ENCODE results near the gene ELP4.

The ELP4 gene

DNA sequence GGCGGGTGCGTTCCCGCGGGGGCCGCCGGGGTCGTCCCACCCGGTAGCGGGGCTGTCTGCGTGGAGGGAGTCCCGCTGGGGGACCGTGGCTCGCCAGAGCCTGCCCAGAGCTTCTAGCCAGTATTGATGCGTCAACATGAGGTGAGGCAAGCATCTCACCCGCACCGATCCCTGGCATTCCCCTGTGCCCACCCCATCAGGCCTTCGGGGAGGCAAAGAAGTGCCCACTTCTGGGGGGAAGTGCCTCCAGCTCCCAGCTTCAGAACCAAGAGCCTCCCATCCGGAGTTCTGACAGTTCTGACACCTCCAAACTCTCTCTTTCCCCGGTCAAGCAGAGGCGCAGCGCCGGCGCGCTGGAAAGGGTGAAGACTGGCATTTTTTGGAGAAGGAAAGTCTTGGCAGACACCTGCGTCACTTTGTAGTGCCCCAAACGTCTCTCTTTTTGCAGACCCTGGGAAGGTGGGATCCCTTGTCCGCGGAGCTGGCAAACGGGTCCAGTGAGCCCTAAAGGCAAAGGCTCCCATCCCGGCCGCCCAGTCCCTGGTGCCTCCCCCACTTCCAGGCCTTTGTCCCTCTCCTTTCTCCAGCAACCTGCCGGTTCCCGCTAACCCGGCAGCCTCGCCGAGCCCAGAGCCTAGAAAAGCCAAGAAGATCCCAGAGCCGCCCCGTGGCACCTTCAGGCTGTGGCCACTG lies 304.8 kb downstream of the ELP4 start:
- DNase-seq, result no peak

DNA sequence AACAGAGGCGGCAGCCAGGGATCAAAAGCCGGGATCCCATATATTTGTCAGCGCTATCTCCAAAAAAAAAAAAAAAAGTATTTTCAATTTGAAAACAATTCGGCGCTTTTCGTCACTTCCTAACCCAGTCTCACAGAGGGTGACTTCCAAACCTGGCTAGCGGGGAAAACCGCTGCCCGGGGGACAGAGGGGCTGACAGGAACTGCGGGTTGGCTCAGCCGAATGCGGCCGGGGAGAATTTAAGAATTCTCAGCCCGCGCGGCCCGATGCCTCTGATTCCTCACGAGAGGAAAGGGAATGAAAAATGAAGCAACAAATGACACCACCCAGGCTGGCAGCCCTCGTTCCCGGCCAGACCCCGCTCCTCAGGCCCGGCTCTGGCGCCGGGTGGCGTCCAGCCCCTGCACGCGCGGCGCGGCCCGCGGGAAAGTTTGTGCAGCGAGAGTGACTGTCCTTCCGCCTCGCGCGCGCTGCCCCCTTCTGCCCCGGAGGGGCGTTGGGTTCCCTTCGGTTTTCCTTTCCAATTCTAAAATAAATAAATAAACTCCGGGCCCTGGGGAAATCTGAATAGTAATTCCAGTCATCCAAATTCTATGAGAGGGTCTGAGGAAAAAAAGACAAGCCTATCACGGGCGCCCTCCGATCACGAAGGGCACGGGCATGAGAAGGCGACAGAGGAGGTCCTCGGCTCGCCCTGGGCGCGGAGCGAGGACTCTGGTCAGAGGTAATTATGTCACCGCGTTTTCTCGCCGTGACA lies 306.3 kb downstream of the ELP4 start:
- no peak for DNase-seq

DNA sequence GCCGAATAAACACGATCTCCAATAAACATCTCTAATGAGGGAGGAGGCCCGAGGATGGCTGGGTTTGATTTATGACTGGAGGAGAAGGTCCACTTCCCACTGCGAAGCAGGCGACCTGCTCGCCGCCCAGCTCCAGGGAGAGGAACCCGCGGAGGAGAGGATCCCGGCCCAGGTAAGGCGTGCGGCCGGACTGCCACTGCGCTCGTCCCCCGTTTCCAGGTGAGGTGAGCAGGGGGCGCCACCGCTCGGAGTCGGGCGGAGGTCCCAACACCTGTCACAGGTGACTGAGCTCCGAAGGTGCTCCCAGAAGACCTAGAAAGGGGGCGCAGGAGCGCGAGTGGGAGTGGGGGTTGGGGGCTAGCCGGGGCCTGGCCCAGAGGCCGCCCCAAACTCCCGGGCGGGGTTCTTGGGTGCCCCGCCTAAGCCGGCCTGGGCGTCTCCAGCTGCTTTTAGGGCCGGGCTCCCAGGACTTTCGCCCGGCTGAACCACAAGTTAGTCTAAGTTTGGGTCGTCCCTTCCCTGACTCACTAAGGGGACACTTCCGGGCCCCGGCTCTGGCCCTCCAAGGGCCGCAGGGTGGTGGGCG lies 307.0 kb downstream of the ELP4 start:
- DNase-seq, result no peak

DNA sequence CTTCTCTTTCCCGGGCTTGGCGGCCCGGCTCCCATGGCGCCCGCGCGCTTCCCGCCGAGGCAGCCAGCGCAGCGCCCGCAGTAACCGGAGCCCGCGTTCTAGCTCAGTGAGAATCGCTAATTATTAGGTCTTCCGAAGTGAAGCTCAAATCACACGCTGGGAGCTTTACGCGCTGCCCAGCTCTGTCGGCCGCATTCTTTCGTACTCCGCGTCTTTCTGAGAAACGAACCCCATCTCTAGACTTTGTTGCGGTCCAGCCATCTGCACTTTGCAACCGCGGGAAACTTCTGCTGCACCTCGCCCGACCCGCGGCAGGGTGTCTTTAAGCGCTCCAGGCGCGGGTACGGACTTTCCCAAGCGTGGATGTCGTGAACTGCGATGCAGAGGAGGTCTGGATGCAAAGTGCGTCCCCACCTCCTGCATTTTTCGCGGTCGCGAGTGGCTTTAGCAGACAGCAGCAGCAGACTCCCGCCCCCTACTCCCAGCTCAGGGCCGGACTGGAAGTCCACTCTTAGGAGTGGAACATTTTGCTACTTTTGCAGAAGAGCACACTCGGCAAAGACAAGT lies 307.6 kb downstream of the ELP4 start:
- DNase-seq, result no peak

DNA sequence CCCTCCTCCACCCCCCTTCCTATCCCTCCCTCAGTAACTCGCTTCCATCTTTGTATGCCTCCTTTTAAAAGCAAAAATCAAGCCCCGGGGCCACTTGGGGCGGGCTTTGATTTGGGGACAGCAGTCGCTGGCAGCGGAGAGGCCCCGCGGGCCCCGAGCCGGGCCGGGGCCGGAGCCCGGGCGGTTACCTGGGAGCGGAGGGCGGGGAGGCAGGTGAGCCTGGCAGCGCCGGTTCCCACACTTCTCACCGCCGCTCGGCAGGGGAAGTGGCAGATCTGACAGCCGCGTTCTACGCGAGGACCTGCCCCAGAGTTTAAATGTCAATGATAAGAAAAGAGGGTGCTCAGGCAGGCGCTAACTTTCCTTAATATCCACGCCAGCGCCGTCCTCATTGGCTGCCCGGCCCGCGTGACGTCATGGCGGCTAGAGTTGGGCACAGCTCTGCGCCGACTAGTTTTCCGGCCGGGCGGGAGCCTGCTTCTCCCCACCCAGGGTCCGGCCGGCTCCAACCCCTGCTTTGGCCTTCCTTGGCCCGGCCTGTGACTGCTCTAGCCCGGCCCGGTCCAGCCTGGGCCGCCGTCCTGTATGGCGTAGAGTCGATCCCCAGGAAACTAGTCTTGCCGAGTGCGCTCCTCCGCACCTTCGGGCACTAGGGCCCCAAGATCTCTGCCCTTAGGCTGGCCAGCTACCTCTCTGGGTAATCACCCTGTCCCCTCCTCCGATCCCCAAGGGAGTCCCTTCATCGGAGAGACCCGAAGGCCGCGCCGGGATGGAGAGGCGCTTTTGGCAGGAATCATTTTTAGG lies 308.3 kb downstream of the ELP4 start:
- DNase-seq, result no peak

DNA sequence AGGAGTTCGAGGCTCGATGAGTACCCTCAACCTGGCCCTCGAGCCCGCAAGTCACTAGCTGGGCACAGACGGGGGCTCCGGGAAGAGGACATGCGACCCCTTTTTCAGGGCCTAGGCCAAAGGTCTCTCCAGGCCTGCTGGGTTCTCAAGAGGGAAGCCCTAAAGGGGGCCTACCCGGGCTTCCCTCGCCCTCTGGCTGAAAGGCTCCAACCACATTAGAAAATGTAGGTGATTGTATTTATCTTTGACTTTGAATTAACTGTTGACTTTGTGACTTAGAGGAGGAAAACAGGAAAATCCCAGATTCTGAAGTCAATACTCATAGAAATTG lies 308.8 kb downstream of the ELP4 start:
- no peak for DNase-seq

DNA sequence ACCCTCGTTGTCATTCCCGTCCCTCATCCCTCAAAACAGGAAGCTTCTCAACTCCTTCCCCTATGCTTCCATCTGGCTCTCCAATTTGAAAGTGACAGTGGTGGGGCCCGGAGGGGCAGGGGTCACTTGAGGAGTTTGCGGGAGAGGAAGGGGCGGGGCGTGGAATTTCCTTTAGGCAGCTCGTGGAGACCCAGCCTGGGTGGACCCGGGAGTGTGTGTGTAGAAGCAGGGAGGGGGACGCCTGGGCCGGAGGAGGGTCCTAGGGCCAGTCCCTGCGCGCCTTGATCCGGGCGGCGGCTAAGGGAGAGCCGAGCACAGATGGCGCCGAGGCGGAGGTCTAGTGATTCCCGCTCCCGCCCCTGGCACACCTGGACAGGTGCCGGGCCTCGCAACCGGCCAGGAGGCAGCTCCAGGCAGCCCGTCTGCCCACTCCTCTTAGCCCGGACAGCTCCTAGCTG lies 309.3 kb downstream of the ELP4 start:
- DNase-seq, result no peak

DNA sequence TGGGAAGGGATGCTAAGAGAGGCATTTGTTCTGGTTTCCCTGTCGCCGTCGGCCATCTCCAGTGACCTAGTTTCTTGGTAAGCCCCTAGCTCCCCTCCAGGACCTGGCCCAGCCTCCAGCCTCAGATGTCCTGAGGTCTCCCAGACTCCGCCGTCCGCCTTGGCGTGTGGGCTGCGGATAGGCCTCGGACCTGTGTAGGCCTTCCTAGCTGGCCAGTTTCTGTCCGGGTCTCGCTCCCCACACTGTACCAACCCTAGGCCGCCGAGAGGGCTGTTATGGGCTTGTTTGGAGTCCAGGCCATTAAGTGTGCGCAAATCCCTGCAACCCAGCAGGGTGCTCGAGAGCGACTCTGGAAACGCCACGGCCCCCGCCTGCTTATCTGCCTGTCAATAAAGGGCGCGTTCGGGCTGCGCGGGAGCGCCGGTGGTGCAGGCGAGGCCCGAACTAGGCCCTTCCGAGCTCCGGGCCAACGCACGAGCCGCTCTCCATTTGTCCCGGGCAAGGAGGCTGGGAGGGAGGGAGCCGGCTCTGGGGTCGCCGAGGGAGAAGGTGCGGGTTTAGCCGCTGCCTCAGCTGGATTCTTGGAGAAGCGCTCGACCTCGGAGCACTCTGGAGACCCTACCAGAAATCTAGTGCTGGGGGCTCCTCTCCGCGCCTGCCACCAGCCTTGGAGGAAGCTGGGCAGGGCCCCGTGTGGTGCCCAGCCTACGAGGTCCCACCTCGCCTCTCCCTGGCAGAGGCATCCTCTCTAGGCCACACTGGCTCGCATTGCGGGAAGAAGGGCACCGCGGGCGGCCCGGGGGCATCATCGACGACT lies 310.3 kb downstream of the ELP4 start:
- no peak for DNase-seq

DNA sequence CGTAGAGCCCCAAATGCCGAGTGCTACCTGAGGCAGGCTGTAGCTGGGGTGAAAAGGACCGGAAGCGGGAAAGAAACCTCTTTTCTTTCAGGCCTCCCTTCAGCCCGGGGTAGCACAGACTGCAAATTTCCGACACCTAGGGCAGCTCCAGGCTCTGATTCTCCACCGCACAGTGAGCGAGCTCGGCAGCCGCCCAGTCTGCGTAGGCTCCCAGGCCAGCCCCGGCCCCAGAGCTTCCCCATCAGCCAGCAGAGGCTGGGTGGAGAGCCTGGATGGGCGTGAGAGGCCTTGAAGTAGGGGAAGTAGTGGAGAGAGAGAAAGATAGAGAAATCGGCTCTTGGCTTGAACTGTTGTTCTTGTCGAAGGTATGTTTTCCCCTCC lies 310.9 kb downstream of the ELP4 start:
- no peak for DNase-seq

DNA sequence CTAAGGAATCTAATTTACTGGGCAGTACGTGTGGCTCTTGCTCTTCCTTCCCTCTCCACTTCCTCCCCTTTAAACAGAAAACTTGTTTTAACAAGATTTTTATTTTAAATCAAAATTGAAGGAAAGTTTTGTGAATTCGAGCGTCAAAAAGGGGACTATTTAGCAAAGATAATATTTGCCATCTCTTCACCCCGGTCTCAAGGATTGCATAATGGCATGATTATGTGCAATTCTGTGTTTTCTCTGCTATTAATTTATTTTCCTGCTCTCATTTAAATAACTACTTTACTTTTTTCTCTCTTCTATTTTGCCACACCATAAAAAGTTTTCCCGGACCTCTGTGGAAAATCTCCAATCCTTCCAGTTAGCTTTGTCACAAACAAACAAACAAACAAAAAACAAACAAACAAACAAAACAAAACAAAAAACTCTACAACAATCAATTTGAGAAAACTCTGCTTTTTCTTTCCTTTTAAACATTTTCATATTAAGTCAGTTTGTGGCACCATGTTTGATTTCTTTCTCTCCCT lies 311.7 kb downstream of the ELP4 start:
- no peak for DNase-seq

DNA sequence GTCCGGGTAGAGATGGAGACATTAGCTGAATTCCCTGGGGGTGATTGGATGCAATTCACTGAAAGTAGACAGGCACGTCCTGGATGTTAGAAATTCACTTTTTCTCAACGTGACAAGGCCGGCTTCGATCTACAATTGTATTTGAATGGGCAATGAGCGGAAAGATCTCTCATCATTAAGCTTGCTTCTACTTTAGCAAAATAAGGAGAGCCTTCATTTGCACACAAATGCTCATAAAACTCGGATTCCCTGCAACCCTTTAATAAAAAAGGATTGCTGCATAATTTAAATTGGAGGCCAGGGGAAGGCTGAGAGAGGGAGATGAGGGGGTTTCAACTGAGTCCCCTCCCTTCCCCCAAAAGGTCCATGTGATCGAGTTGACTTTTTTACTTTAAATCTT lies 312.2 kb downstream of the ELP4 start:
- no peak for DNase-seq

DNA sequence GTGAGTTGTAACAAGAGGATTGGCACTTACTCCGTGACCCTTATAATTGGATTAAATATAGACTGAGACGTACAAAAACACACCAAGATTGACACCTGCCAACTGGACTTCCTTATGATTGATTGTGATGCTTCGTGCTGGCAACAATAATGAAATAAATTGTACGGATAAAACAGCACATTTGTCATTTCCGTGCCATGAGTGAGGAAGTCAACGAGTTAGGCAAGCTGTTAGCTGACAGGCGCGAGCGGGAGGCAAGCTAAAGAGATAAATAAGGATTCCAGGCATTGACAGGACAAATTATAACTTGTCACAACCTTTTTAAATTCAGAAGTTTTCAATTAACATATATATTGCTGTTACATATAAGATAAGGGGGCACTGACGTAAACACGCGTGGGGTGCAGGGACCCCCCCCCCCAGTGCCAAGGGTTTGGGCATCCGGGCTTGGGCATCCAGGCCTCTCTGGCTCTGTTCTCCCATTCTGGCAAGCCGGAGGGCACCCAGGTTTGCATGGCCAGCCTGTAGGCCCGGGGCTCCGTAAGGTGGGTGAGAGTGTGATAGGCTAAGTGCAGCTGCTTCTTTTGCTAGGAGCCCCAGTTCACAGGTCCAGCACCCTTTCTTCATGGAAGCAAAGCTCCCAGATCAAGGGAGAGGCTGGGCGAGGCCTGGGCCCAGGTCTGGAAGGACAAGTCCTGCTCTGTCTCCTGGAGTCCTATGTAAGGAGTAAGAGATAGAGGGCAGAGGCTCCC lies 312.8 kb downstream of the ELP4 start:
- no peak for DNase-seq

DNA sequence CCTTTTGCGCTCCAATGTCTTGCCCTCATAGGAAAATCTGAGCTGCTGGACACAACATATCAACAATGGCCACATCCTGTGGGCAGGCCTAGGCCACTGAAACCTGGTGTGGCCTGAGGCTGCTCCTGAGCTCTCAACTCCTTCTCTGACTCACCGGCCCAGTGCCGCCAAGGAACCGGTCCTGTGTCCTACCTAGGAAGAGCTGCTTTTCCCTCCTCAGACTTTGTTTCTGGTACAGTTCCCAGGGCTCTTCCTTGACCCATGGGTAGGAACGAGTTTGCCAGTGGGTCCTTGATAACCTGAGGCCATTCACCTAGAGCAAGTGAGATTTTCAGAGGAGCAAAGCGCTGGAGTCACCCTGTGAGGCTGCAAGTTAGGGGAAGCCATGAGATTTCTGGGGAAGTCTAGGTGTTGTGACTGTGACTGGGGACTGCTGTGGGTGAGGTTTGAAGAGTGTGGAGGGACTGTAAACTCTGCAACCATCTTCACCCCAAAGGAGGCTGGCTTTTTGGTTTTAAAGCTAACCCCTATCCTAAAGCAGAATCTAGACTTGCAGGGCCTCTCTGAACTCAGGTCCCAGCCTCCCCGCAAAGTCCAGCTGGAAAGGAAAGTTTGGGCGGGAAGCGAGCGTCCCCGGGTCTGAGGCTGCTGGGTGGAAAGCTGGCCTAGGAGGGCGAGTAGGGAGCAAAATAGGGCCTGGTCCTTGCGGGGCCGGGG lies 313.5 kb downstream of the ELP4 start:
- DNase-seq, result no peak

DNA sequence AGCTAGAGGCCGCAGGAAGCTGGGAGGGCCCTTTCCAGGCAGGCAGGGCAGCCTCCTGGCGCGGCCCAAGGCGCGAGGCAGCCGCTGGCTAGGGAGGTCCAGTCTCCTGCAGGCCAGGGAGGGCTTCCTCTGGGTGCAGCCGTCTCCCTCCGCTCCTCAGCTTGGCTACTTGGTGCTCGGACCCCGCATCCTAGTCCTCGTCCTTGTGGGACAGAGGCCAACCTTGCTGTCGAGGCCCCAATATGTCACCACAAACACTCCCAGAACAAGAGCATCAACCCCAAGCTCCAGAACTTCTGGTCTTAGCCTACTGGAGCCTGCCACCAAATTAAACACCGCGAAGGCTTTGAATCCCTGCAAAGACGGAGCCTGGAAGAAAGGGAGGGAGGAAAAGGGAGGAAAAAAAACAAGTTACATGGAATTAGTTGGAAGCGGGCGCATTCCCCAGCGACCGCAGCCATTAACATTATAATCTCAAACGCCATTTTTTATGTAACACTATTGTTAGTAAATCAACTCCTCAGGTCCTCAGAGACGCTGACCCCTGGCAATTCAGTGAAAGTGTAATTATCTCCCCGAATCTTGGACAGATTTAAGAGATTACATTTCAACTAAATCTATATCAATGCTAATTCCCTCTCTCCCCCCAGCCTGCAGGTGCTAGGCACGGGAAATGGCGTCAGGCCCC lies 314.2 kb downstream of the ELP4 start:
- no peak for DNase-seq

DNA sequence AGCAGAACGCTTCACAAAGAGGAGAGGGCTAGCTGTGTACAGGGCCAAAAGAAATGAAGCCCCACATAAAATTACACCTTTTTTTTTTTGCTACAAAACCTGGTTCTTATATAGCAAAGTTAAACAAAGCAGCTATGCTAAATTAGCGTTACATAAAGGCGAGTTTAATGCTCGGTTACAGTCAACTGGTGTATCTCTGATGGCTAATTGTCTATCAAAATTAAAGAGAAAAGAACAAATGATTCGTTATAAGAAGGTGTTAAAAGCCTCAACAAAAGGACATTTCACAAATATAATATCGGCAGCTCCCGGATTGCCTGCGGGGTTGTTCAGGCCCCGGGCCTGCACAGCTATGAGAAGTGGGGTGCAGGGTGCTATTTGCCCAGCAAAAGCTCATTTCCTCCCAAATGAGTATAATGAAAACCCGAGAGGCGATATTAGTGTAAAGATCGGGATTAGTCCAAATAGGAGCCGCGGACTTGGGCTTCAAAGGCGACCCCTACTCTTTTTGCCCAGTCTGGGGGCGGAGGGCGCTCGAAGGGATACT lies 314.8 kb downstream of the ELP4 start:
- no peak for DNase-seq

DNA sequence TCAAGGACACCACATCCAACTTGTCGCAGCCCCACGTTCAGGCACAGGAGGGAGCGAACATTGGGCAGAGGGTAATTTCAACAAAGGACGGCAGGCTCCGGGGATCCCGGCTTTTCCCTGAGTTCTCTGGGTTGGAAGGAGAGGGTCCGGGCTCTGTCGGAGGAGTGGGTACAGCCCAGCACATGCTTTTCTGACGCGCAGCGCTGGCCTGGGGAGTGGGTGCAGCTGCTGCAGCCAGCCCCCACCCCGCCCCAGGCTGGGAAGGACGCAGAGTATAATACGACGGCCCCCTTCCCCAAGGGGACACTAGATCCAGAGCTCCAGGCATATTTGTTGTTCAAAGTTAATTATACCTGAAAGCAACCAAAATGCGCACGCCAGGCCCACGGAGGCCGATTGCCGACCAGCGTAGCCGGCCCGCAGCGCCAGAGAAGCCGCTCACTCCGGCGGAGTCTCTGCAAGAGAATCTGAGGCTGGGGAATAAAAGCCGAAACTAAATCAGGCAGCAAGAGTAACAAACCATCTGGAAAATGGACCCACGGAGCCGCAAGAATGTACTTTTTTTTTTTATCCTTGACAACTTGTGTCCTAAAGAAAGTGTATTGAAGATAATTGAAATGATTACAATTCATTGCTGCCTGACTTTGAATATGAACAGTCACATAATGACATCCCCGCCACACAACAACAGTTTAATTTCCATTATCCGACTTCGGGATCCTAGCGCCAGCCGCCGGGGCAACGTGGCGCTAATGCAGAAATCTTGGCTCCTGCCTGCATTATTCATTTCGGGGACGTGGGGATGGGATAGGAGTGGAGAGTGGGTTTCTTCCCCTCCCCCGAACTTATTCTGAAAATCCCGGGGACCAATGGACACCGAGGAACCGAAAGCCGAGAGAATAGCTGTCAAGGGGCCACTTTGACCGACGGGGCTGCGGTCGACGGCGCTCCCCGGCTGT lies 315.6 kb downstream of the ELP4 start:
- no peak for DNase-seq

DNA sequence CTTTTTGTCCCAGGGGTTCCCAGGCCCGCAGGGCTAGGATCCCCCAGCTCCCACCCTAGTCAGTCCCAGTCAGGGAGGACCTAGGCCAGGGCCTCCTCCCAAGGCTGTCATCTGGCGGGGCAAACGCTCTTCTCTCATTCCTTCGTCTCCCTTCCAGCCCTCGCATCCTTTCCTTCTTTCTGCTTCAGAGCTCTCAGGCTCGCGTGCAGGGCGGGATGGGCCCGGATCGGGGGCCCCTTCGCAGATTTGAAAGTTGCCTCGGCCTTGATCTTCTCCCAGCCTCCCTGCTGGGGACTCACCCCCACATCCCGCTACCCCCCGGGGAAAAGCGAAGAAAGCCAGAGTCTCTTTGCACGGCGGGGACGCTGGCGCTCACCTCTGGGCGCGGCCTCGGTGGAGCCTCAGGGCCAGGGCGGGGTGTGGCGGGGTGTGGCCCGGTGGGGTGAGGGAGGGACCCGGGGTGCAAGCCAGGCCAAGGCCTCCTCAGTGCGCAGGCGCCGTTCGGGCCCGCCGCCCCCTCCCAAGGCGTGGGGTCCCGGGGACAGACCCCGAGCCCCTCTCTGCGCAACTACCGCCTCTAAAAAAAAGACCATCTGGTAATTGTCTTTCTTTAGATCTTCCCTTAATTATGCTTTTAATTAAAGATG lies 316.4 kb downstream of the ELP4 start:
- DNase-seq, result no peak
